HCT116 (cell line): ENCODE results near the gene NUDT14. TPM values are rescaled to one million over a fixed set of nuclear protein-coding genes. Genes with fewer than 3 reads are reported as not detected.
A peak's percentile ranks its signal among the peaks of the same experiment; 100 is the strongest.

Source experiments
- ATAC-seq: fragments of 200-7000 bp; cut with Tn5 transposase; 2 replicates; pipeline ENCODE4 v1.9.1; 2020; ENCODE audit warnings: mild to moderate bottlenecking, moderate library complexity
- BruUV-seq: library from RNA; stranded (reverse); fragments of 400-500 nt; replicated peaks from 2 replicates; lab custom pipeline; 2021; lab: Mats Ljungman, UMichigan
- CTCF ChIA-PET: fragments of 300-600 bp; sonication (Branson Sonifier 250); formaldehyde crosslinking; loops from one replicate; lab custom pipeline; 2021; ENCODE audit warnings: antibody characterized with exemption; lab: Charles Lee
- POLR2A ChIA-PET: fragments of 300-600, 350-600 bp; sonication (Branson Sonifier 250); formaldehyde crosslinking; loops from one replicate; lab custom pipeline; 2021; ENCODE audit warnings: antibody characterized with exemption; lab: Charles Lee
- RAD21 ChIA-PET, 2 experiments: fragments of 300-600 bp; sonication (Branson Sonifier 250); formaldehyde crosslinking; loops; one replicate each; lab custom pipeline; 2023; ENCODE audit warnings: low total read pairs in 2 of 2; ENCODE audit not compliant: uncharacterized antibody in 2 of 2, unreplicated experiment in 2 of 2, low non-redundant PET in 1 of 2; lab: Charles Lee
- DNase-seq: peaks from one replicate; pipeline ENCODE4 v3.0.0-alpha.2; 2010; ENCODE audit warnings: low read depth, low spot score
- H2AFZ ChIP-seq: fragments of 200-600 bp; shearing (Covaris generic), sonication (generic); 2 replicates; pipeline ENCODE4 v1.6.1; 2017; ENCODE audit warnings: low read depth, mixed run types, mixed read lengths, antibody characterized with exemption, low read length; ENCODE audit not compliant: poor library complexity, severe bottlenecking
- H3K27ac ChIP-seq: 2 replicates; pipeline ENCODE4 v1.5.1; 2012; ENCODE audit warnings: low read depth, low read length
- H3K27me3 ChIP-seq: fragments of 200-600 bp; sonication (generic); 2 replicates; pipeline ENCODE4 v1.6.1; 2016; ENCODE audit warnings: mixed run types, low read length, mixed read lengths; ENCODE audit not compliant: insufficient read depth
- H3K36me3 ChIP-seq, 2 experiments: fragments of 200-500 bp in 1 of 2; fragments of 200-600 bp in 1 of 2; sonication (Bioruptor generic) in 1 of 2; sonication (generic) in 1 of 2; 2 replicates each; pipeline versions ENCODE4 v1.5.1 to v1.6.1; 2014 to 2016; ENCODE audit warnings: low read length in 2 of 2, inconsistent platforms in 1 of 2, mixed read lengths in 1 of 2, mixed run types in 1 of 2; ENCODE audit not compliant: insufficient read depth in 2 of 2, control insufficient read depth in 1 of 2
- H3K4me1 ChIP-seq, 2 experiments: fragments of 200-600 bp in 1 of 2; sonication (generic) in 1 of 2; 2 replicates each; pipeline versions ENCODE4 v1.5.1 to v1.6.1; 2012 to 2017; ENCODE audit warnings: low read length in 2 of 2, inconsistent platforms in 1 of 2, mild to moderate bottlenecking in 1 of 2, mixed read lengths in 1 of 2, mixed run types in 1 of 2, moderate library complexity in 1 of 2; ENCODE audit not compliant: insufficient read depth in 2 of 2, control insufficient read depth in 1 of 2
- H3K4me2 ChIP-seq: fragments of 200-600 bp; sonication (generic); 2 replicates; pipeline ENCODE4 v1.6.1; 2017; ENCODE audit warnings: mixed run types, low read length, mixed read lengths
- H3K4me3 ChIP-seq, 2 experiments: fragments of 200-600 bp in 1 of 2; sonication (generic) in 1 of 2; replicated peaks in 1 of 2; 2 replicates each; pipeline ENCODE4 v1.5.1; 2011 to 2016; ENCODE audit warnings: low read length in 2 of 2, control low read depth in 1 of 2, low read depth in 1 of 2, mild to moderate bottlenecking in 1 of 2, mixed read lengths in 1 of 2, mixed run types in 1 of 2
- H3K79me2 ChIP-seq: fragments of 200-600 bp; sonication (generic); 2 replicates; pipeline ENCODE4 v1.6.1; 2017; ENCODE audit warnings: mild to moderate bottlenecking, mixed run types, low read length, moderate library complexity, mixed read lengths; ENCODE audit not compliant: insufficient read depth
- H3K9ac ChIP-seq: fragments of 200-600 bp; sonication (generic); 2 replicates; pipeline ENCODE4 v1.6.1; 2016; ENCODE audit warnings: low read length, mixed read lengths
- H3K9me2 ChIP-seq: fragments of 200-600 bp; sonication (generic), shearing (Covaris generic); 2 replicates; pipeline ENCODE4 v1.6.1; 2017; ENCODE audit warnings: mixed run types, mild to moderate bottlenecking, moderate library complexity; ENCODE audit not compliant: insufficient read depth
- H3K9me3 ChIP-seq, 2 experiments: fragments of 200-500 bp in 1 of 2; fragments of 200-600 bp in 1 of 2; sonication (Bioruptor generic) in 1 of 2; sonication (generic) in 1 of 2; 2 replicates each; pipeline ENCODE4 v1.6.1; 2014 to 2017; ENCODE audit warnings: low read length in 2 of 2, mixed read lengths in 2 of 2, inconsistent platforms in 1 of 2, low read depth in 1 of 2, mild to moderate bottlenecking in 1 of 2, mixed run types in 1 of 2, moderate library complexity in 1 of 2; ENCODE audit not compliant: control insufficient read depth in 1 of 2, insufficient read depth in 1 of 2
- H4K20me1 ChIP-seq: fragments of 200-600 bp; sonication (generic), shearing (Covaris generic); 2 replicates; pipeline ENCODE4 v1.6.1; 2017; ENCODE audit warnings: mixed run types, mild to moderate bottlenecking, moderate library complexity; ENCODE audit not compliant: insufficient read depth
- EGR1 ChIP-seq: IDR thresholded peaks from 2 replicates; pipeline ENCODE4 v1.6.1; 2012; ENCODE audit warnings: low read depth
- EZH2 ChIP-seq: fragments of 200-600 bp; sonication (generic); IDR thresholded peaks from 2 replicates; pipeline ENCODE4 v1.6.1; 2017; ENCODE audit warnings: antibody characterized with exemption, mixed run types
- EZH2phosphoT487 ChIP-seq: fragments of 200-600 bp; IDR thresholded peaks from 2 replicates; pipeline ENCODE4 v1.6.1; 2018; ENCODE audit warnings: antibody characterized with exemption, borderline replicate concordance
- JUND ChIP-seq: IDR thresholded peaks from 2 replicates; pipeline ENCODE4 v1.6.1; 2012
- RAD21 ChIP-seq: IDR thresholded peaks from 2 replicates; pipeline ENCODE4 v1.6.1; 2012; ENCODE audit warnings: low read depth, mild to moderate bottlenecking
- TCF7L2 ChIP-seq: IDR thresholded peaks from 2 replicates; pipeline ENCODE4 v1.7.0; 2011; ENCODE audit warnings: borderline replicate concordance, inconsistent platforms; ENCODE audit not compliant: insufficient read depth, insufficient read length; ENCODE audit errors: extremely low read depth
- YY1 ChIP-seq: IDR thresholded peaks from 2 replicates; pipeline ENCODE4 v1.6.1; 2011; ENCODE audit warnings: low read length, low read depth, moderate library complexity, mild to moderate bottlenecking; ENCODE audit not compliant: insufficient replicate concordance; ENCODE audit errors: extremely low read depth
- intact Hi-C: fragments of 100-400 bp; cut with micrococcal nuclease; formaldehyde crosslinking; loops from 2 replicates; pipeline ENCODE4 v1.10.0; 2022
- total RNA-seq: library from RNA; stranded (reverse); gene quantifications from one replicate; pipeline ENCODE4 v1.2.1, GENCODE V29; 2021; ENCODE audit not compliant: unreplicated experiment
- TF ChIP-seq, protein P1 (sequence below), 3 experiments: fragments of 200-600 bp in 1 of 3; sonication (generic) in 1 of 3; IDR thresholded peaks in 2 of 3; conservative IDR thresholded peaks in 1 of 3; 2 replicates each; pipeline ENCODE4 v1.5.1; 2012 to 2017; ENCODE audit warnings: low read depth in 2 of 3, low read length in 2 of 3, antibody characterized with exemption in 1 of 3, borderline replicate concordance in 1 of 3, control low read depth in 1 of 3, mild to moderate bottlenecking in 1 of 3, mixed read lengths in 1 of 3, mixed run types in 1 of 3, moderate library complexity in 1 of 3; ENCODE audit not compliant: insufficient read depth in 1 of 3

NUDT14 gene
- total RNA-seq, 1 experiment from 2014 or later: 56.1 TPM

DNA sequence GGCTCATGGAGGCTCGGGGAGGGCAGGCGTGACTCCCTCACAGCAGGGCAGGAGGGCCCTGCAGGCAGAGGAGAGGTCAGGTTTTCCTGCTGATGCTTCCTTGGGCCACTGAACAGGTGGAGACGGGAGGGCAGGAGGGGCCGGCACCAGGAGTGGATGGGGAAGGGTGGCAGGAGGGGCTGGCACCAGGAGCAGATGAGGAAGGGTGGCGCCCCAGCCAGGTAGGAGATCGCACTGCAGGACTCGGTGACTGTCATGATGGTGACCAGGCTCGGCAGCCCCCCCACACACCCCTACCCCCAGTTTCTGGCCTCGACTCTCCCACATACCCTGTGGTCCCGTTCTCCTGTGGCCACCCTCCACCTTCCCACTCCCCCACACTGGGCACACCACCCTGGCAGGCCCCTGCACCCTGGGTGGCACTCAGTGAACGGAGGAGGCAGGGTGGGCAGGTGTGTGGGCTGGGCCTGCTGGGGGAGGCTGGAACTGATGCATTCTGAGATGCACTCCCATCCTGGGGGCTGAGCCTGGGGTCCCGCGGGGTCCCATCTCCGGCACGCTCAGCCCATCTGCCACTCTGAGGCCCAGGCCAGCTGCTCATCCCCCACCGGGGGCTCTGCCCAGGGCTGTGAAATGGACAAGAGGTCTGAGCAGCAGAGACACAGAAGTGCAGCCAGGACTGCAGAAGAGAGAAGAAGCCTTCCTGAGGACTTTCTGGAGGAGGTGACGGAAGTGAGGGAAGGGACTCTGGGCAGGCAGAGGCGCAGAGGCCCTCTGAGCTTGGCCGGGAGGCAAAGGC is 2.8 kb downstream of the NUDT14 start:
- Histone ChIP-seq H3K4me1 (peaks cover 16 to 38% of the 10 kb centered on the region in 2 experiments), H3K27ac (no peak overlapping the region), H3K4me2 (no peak overlapping the region), H3K9ac (no peak overlapping the region), H4K20me1 (no peaks in the 10 kb centered on the region), H3K36me3 (no peaks in the 10 kb centered on the region), H3K9me3 (no peaks in the 10 kb centered on the region), H3K4me3 (no peak overlapping the region), H3K27me3 (no peaks in the 10 kb centered on the region), H2AFZ (no peak overlapping the region), H3K79me2 (no peaks in the 10 kb centered on the region), H3K9me2 (no peaks in the 10 kb centered on the region)
- TF ChIP-seq, protein P1, sequence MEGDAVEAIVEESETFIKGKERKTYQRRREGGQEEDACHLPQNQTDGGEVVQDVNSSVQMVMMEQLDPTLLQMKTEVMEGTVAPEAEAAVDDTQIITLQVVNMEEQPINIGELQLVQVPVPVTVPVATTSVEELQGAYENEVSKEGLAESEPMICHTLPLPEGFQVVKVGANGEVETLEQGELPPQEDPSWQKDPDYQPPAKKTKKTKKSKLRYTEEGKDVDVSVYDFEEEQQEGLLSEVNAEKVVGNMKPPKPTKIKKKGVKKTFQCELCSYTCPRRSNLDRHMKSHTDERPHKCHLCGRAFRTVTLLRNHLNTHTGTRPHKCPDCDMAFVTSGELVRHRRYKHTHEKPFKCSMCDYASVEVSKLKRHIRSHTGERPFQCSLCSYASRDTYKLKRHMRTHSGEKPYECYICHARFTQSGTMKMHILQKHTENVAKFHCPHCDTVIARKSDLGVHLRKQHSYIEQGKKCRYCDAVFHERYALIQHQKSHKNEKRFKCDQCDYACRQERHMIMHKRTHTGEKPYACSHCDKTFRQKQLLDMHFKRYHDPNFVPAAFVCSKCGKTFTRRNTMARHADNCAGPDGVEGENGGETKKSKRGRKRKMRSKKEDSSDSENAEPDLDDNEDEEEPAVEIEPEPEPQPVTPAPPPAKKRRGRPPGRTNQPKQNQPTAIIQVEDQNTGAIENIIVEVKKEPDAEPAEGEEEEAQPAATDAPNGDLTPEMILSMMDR (IDR thresholded peaks at IDR 0.05 in 2 of 3, conservative IDR thresholded peaks at IDR 0.05 in 1 of 3; ENCODE audit: borderline replicate concordance in 1 of 3, insufficient read depth in 1 of 3, low read depth in 2 of 3, low read length in 2 of 3): peak in 1 of 3 experiments; percentile 17; a peak in 1 of 6 replicates
- TF ChIP-seq EZH2phosphoT487: no peak
- intact Hi-C loops: no loop called here
- BruUV-seq: no TSS peak
- RAD21 ChIA-PET: no interaction called here
- ATAC-seq (no peak), DNase-seq (no peak)
- CTCF ChIA-PET: no interaction called here
- POLR2A ChIA-PET: no interaction called here

DNA sequence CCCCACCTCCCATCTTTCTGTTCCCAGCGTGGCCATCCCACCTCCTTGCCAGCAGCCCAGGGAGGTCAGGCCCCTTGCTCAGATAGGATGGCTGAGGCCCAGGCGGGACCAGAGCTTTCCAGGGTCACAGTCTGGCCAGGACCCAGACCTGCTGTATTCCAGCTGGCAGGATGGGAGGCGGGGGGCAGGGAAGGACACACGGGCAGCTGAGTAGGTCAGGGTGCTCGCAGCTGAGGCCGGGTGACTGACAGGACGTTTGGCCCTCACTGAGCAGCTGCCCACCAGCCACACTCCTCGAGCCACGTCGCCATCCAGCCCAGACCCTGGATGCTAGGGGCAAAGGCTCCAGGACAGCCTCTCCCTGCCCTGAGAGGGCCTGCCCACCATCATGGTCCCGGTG is 4.0 kb downstream of the NUDT14 start:
- H3K36me3 ChIP-seq: no peaks in the 10 kb centered on the region
- H3K9me2 ChIP-seq: no peaks in the 10 kb centered on the region
- no peak for ATAC-seq
- H3K27me3 ChIP-seq: no peaks in the 10 kb centered on the region
- no peak overlapping the region for H2AFZ ChIP-seq
- no peaks in the 10 kb centered on the region for H3K79me2 ChIP-seq
- no peak overlapping the region for H3K4me2 ChIP-seq
- no peaks in the 10 kb centered on the region for H4K20me1 ChIP-seq
- H3K9me3 ChIP-seq: no peaks in the 10 kb centered on the region
- RAD21 ChIA-PET: no interaction called here
- peaks cover 16 to 37% of the 10 kb centered on the region in 2 experiments for H3K4me1 ChIP-seq
- intact Hi-C loops: no loop called here
- no peak overlapping the region; the same call in 1 of the 2 replicates for H3K27ac ChIP-seq
- POLR2A ChIA-PET: no interaction called here
- no peak for DNase-seq
- CTCF ChIA-PET: no interaction called here
- BruUV-seq: no TSS peak
- no peak overlapping the region for H3K4me3 ChIP-seq
- TF ChIP-seq TCF7L2 (no peak), YY1 (no peak), EZH2 (no peak), RAD21 (no peak), JUND (no peak), EGR1 (no peak)
- no peak overlapping the region for H3K9ac ChIP-seq
